HL-60 (cell line): ENCODE measurements around the gene DUSP22.
A peak's percentile ranks its signal among the peaks of the same experiment; 100 is the strongest.

ENCODE experiments used
- DNase-seq, 2 experiments: peaks; one replicate each; pipeline ENCODE4 v3.0.0-alpha.2; 2010 to 2020; ENCODE audit warnings: low read depth in 1 of 2, low spot score in 1 of 2
- H3K27ac ChIP-seq: fragments of 250-450 bp; sonication (Bioruptor Pico); replicated peaks from 2 replicates; pipeline ENCODE4 v1.5.1; 2020; ENCODE audit warnings: mild to moderate bottlenecking, moderate library complexity
- H3K27me3 ChIP-seq: fragments of 250-450 bp; sonication (Bioruptor Pico); 2 replicates; pipeline ENCODE4 v1.5.1; 2021; ENCODE audit warnings: mild to moderate bottlenecking, moderate library complexity; ENCODE audit not compliant: insufficient read depth, poor library complexity, severe bottlenecking
- H3K4me3 ChIP-seq: replicated peaks from 2 replicates; pipeline ENCODE4 v1.5.1; 2011; ENCODE audit warnings: mild to moderate bottlenecking, control low read depth, low read length; ENCODE audit not compliant: insufficient read depth
- GABPA ChIP-seq: IDR thresholded peaks from 2 replicates; pipeline ENCODE4 v1.6.1; 2012; ENCODE audit warnings: low read depth
- POLR2AphosphoS5 ChIP-seq: IDR thresholded peaks from 2 replicates; pipeline ENCODE4 v1.6.1; 2012; ENCODE audit warnings: low read depth
- SPI1 ChIP-seq: IDR thresholded peaks from 2 replicates; pipeline ENCODE4 v1.6.1; 2012; ENCODE audit warnings: low read depth, mild to moderate bottlenecking, borderline replicate concordance
- TF ChIP-seq, protein P1 (sequence below): IDR thresholded peaks from one replicate; pipeline ENCODE4 v1.5.1; 2011; ENCODE audit warnings: low read length, control low read depth, inconsistent platforms; ENCODE audit not compliant: insufficient read depth
- TF ChIP-seq, protein P2 (sequence below): IDR thresholded peaks from 2 replicates; pipeline ENCODE4 v1.6.1; 2012; ENCODE audit warnings: low read depth; ENCODE audit not compliant: insufficient replicate concordance

The DUSP22 gene

DNA sequence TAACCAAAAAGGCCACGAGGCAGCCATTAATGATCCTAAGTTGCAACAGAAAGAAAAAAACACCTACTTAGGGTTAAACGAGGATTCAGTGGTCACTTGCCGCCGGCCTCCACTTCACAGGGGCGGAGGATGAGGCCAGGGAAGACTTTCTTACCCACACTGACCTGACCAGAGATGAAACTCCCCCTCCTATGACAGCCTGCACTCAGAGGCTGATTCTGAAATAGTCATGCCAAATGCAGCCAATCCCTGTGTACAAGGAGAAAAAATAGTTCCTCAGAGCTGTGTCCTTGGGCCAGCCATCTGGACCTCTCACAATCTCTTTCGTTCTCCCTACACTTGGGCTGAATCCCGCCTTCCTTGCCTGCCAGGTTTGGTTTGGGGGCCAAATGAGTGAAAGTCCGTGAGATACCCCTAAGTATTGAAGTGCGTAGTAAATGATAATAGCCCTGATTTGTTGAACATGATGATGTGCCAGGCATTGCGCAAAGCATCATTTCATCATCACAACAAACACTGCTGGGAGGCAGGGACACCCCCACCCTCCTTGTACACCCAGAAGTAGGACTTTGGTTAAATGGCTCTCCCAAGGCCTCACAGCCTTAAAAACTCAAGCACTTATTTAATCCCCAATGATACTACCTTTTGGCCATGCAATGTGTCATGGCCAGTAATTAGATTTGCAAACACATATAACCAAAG lies 96.1 kb downstream of the DUSP22 start:
- H3K4me3 ChIP-seq, result no peak overlapping the region
- peaks cover 49% of the 10 kb centered on the region for H3K27me3 ChIP-seq
- DNase-seq, result peak in 1 of 2 experiments; percentile 11
- TF ChIP-seq, protein P1, sequence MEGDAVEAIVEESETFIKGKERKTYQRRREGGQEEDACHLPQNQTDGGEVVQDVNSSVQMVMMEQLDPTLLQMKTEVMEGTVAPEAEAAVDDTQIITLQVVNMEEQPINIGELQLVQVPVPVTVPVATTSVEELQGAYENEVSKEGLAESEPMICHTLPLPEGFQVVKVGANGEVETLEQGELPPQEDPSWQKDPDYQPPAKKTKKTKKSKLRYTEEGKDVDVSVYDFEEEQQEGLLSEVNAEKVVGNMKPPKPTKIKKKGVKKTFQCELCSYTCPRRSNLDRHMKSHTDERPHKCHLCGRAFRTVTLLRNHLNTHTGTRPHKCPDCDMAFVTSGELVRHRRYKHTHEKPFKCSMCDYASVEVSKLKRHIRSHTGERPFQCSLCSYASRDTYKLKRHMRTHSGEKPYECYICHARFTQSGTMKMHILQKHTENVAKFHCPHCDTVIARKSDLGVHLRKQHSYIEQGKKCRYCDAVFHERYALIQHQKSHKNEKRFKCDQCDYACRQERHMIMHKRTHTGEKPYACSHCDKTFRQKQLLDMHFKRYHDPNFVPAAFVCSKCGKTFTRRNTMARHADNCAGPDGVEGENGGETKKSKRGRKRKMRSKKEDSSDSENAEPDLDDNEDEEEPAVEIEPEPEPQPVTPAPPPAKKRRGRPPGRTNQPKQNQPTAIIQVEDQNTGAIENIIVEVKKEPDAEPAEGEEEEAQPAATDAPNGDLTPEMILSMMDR, result no peak
- TF ChIP-seq GABPA (no peak), POLR2AphosphoS5 (no peak), SPI1 (no peak)
- TF ChIP-seq, protein P2, sequence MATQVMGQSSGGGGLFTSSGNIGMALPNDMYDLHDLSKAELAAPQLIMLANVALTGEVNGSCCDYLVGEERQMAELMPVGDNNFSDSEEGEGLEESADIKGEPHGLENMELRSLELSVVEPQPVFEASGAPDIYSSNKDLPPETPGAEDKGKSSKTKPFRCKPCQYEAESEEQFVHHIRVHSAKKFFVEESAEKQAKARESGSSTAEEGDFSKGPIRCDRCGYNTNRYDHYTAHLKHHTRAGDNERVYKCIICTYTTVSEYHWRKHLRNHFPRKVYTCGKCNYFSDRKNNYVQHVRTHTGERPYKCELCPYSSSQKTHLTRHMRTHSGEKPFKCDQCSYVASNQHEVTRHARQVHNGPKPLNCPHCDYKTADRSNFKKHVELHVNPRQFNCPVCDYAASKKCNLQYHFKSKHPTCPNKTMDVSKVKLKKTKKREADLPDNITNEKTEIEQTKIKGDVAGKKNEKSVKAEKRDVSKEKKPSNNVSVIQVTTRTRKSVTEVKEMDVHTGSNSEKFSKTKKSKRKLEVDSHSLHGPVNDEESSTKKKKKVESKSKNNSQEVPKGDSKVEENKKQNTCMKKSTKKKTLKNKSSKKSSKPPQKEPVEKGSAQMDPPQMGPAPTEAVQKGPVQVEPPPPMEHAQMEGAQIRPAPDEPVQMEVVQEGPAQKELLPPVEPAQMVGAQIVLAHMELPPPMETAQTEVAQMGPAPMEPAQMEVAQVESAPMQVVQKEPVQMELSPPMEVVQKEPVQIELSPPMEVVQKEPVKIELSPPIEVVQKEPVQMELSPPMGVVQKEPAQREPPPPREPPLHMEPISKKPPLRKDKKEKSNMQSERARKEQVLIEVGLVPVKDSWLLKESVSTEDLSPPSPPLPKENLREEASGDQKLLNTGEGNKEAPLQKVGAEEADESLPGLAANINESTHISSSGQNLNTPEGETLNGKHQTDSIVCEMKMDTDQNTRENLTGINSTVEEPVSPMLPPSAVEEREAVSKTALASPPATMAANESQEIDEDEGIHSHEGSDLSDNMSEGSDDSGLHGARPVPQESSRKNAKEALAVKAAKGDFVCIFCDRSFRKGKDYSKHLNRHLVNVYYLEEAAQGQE, result no peak
- H3K27ac ChIP-seq, result no peak overlapping the region

DNA sequence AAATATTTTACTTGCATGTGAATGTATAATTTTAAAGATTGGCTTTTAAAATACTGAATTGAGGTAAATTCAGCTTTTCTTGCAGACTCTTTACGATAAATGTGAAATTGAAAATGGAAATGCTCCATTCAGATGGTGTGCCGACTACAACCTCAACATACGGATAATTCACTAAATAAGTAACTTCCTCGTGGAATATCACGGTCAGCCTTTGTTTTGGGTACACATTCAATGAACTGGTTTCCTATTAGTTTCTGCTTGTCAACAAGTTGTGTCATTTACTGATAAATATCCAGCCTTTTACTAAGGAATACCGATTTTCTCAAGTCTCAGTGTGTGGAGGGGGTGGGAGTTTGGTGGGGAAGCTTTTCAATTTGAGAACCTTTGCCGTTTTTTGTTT lies 96.9 kb downstream of the DUSP22 start:
- Histone ChIP-seq H3K27me3 (peaks cover 57% of the 10 kb centered on the region), H3K4me3 (no peak overlapping the region), H3K27ac (no peak overlapping the region)
- no peak for DNase-seq
- TF ChIP-seq, protein P1, result no peak
- no peak for TF ChIP-seq GABPA
- no peak for TF ChIP-seq SPI1

DNA sequence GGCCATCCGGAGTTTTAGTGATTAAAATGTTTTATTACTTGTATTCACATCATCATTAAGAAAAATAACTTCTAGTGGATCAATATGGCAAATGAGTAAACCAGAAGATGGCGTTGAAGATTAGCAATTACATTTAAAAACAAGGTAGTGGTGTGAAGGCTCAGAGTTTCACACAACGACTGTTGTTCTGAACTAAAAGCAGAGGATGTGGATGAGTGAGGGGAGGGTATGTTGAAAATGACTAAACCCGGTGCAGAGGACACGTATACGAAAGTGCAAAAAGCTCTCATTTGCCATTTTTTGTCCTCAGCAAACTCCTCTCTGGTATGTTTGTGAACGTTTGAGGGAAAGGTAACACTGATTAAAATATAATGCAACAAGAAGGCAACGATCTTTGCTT lies 97.3 kb downstream of the DUSP22 start:
- Histone ChIP-seq H3K27me3 (peaks cover 62% of the 10 kb centered on the region), H3K27ac (no peak overlapping the region)

More for the DNA sequence above, 97.3 kb downstream of the DUSP22 start:
- H3K4me3 ChIP-seq, result no peak overlapping the region
- TF ChIP-seq GABPA (no peak), SPI1 (no peak), POLR2AphosphoS5 (no peak)
- TF ChIP-seq, protein P1, result no peak
- TF ChIP-seq, protein P2, result no peak
- DNase-seq, result no peak
